Activated CD4-positive, alpha-beta T cell treated with anti-CD3 and anti-CD28 coated beads, Interleukin-2, amount 50 U/mL, for 16 hours (primary cell): Measurements from ENCODE around the gene ACOT9.
A peak's percentile ranks its signal among the peaks of the same experiment; 100 is the strongest.
"Not testable (repeated sequence)": the region's sequence is repeated elsewhere in the genome, so short reads cannot be mapped to it uniquely, and the experiment has no call there.

Source experiments
- DNase-seq: peaks from one replicate; pipeline ENCODE4 v3.0.0-alpha.2; 2020

ACOT9 gene

GRCh38 chrX:23765868-23766267 lies 22.8 kb upstream of the ACOT9 start:
- DNase-seq, result no peak

GRCh38 chrX:23765449-23765848 lies 22.4 kb upstream of the ACOT9 start:
- DNase-seq, result no peak

DNA sequence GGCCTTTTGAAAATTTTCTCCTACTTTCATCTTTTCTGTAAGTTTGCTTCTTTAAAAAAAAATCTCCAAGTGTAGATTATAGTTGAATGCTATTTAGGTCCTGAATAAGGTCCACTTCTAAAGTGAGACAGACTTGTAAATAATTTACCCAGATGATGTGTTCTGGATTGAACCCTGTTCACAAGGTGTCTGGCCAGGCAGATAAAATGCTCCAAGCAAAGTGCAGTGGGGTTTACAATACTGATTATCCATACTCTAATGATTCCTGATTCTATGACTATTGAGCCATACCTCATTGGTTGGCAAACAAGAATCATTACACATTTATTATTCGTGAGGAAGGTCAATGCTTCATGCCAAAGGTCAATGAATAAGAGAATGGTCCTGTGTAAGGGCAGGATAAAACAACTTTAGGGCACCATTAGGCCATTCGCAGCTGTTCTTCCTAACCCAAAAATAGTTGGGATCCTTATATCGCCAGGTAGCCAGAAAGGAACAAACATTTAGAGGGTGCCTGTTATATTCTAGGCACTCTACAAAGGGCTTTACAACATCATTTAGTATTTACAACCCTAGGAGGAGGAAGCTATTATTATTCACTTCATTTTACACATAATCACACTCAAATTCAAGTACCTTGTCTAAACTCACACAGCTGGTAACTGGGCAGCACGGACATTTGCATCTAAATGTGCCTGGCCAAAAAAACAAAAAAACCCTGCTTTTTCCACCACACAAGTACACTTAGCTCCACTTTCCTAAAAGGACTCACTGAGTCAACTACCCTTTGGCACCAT lies 21.3 kb upstream of the ACOT9 start:
- no peak for DNase-seq

DNA sequence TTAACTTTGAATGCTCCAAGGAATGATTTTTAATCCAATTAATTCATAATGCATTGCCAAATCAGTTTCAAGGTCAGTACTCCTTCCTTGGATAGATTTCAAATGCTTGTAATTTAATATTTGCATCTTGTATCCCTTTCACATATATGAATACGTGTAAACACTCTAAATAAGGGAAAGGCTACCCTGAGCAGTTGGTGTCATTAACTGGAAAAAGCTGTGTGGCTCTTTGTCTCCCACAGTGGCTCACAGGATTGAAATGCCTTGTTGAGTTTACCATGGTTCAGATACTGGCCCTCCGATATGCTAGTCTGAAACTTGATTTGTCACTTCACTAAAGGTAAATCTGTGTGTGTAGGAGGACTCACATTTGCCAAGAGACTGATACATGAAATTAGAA lies 16.7 kb upstream of the ACOT9 start:
- no peak for DNase-seq

- peak; percentile 66 for DNase-seq
Measured at GRCh38 chrX:23756165-23756564, 13.1 kb upstream of the ACOT9 start.

DNA sequence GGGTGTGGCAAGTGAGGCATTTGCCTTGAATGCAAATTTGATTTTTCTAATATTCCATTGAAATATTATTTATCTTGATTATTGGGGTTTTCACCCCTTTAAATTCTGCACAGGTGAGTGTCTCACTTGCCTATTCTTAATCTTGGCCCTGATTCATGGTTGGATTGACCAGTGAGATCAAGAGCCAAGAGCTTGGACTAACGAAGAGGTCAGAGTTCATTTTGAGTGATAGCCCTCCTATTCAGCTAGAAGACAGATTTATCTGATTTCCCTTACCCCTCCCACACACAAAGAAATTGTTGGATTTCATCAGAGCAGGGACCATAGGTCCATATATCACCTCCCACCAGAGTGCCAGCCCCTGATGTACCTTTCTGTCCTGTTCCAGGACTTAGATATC lies 11.6 kb upstream of the ACOT9 start:
- no peak for DNase-seq

DNA sequence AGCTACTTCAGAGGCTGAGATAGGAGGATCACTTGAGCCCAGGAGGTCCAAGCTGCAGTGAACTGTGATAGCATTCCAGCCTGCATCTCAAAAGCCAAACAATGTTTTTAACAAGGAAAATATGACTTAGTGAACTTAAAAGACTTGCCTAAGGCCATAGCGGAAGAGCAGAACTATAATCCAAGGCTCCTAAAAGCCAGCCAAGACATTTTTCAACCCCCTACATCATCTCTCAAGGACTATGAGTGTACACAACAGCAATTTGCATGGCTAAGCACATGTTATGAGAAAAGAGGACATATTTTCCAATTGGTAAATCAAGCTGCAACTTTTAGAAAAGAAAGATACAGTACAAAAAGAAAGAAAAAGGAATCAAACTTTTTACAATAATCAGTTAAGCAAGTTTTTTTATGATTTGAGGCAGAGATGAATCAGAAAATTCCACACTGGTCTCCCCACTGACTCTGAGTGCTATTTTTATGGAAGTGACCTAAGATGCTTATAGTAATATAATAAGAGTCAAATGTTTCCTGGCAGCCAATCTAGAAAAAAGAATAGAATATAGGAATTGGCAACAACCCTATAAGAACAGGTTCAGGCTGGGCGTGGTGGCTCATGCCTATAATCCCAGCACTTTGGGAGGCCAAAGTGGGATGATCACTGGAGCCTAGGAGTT lies 9.8 kb upstream of the ACOT9 start:
- no peak for DNase-seq

- no peak for DNase-seq
Measured at GRCh38 chrX:23749576-23749975, 6.5 kb upstream of the ACOT9 start.

DNA sequence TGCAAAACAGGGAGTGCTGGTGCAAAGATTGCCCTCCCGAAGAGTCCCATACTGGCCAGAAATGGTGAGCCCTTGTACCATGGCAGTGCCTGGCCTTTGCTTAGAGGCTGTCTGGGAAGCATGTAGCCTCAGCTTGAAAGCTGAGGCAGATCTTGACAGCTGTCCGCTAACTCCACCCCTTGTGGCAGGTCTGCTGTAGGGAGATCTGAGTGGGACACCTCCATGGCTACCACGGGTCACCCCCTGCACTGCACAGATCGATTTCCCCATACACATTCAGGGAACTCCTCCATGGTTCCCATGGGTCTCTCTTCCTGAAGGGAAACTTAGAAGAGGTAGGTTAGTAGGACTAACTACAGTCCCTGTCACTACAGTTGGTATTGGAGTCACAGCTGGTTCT lies 6.1 kb upstream of the ACOT9 start:
- no peak for DNase-seq

- no peak for DNase-seq
Measured at GRCh38 chrX:23745786-23746185, 2.7 kb upstream of the ACOT9 start.

DNA sequence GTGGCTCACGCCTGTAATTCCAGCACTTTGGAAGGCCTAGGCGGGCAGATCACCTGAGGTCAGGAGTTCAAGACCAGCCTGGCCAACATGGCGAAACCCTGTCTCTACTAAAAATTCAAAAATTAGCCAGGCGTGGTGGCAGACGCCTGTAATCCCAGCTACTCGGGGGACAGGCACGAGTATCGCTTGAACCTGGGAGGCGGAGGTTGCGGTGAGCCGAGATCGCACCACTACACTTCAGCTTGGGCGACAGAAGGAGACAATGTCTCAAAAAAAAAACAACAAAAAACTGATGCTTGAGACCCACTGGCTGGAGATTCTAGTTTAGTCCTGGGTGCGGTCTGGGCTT lies 521 bp upstream of the ACOT9 start:
- DNase-seq, result not testable (repeated sequence)

DNA sequence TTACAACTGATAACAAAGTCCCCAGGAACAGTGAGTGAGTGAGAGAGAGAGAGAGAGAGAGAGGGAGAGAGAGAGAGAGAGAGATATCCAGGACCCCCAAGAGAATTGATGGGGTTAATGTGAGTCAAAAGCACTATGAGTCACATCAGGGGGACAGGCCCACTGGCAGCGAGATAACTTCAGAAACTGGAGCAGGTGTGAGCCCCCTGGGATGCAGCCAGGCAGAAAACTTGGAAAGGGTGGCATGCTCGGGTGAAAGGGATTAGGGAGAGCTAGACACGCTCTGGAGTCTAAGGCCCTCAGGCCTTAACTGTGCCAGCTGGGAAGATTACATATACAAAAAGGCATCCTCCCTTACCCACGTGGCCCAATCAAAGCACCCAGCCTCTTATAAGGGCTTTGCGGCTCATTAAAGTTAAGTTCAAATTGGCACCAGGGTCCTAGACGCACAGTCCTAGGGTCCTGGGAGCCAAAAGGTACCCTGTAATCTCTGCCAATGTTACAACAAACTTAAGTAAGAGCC lies 841 bp downstream of the ACOT9 start:
- DNase-seq, result no peak

DNA sequence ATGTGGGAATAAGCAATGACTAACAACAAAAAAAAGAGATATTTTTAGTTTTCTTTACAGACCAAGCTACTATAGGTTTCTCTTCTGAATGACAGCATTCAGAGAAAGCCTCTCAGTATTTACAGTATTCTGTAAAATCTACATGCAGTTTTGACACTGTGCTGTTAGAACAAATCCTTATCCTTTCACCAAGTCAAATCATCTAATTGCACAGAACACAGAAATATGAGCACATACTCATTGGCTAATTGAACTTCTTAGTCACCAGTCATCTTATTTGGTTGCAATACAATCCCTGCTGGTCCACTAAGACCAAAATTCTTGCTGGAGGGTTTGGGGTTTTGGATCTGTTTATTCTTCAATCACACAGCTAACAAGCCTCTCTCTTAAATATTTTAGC lies 5.7 kb downstream of the ACOT9 start:
- no peak for DNase-seq

DNA sequence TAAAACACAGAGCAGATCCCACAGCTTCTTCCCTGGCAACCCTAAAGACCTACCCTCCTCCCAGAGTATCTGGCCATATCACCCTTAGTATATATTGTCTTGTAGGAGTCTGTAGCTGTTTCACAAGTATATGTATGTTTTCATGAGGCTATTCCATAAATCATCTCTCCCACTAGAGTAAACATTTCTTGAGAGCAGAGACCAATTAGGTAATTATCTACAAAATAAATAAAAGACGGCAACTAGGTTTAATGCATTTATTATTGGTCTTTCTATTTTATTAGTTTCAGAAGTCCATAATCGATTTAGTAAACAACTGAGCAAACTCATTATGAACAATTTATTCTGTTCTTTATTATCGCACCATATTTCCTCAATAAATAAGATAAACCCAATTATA lies 7.0 kb downstream of the ACOT9 start:
- no peak for DNase-seq

GRCh38 chrX:23732704-23733103 lies 10.4 kb downstream of the ACOT9 start:
- DNase-seq, result peak; percentile 81

DNA sequence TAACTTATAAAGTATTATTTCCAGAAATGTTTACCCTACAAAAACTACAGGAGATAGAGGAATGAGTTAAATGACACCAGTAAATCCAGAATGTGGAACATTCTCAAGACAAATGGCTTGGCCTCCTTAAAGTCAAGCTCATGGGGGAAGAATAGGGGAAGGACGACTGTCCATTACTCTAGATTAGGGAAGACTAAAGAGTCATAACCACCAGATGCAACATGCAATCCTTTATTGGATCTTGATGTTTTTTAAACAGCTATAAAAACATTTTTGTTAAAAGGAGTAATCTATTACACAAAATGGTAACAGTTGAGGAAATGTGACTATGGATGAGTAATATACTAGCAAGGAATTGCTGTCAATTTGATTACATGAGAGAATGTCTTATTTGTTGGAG lies 11.1 kb downstream of the ACOT9 start:
- no peak for DNase-seq

DNA sequence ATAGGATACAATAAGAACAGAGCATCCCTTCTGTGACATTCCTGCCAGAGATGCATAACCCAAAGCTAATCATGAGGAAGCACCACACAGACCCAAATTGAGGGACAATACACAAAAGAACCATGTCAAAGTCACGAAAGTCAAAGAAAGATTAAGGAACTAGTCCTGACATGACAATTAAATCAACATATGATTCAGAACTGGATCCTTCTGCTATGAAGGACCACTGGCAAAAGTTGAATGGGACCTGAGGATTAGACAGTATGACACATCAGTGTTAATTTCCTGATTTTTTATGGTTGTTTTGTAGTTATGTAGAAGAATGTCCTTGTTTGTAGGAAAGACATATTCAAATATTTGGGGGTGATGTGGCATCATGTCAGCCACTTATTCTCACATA lies 13.9 kb downstream of the ACOT9 start:
- no peak for DNase-seq

DNA sequence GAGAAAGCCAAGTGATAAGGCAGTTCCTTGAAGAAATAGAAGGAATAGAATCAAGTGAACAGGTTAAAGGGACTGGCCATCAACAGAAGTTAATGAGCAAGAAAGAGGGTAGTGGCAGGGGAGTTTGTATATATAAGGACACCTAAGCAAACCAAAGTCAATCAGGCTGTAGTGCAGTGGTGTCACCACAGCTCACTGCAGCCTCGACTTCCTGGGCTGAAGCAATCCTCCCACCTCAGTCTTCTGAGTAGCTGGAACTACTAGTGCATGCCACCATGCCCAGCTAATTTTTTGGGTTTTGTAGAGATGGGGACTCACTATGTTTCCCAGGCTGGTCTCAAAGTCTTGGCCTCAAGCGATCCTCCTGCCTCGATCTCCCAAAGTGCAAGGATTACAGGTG lies 15.9 kb downstream of the ACOT9 start:
- no peak for DNase-seq

- DNase-seq, result no peak
Measured at GRCh38 chrX:23726191-23726590, 16.9 kb downstream of the ACOT9 start.

DNA sequence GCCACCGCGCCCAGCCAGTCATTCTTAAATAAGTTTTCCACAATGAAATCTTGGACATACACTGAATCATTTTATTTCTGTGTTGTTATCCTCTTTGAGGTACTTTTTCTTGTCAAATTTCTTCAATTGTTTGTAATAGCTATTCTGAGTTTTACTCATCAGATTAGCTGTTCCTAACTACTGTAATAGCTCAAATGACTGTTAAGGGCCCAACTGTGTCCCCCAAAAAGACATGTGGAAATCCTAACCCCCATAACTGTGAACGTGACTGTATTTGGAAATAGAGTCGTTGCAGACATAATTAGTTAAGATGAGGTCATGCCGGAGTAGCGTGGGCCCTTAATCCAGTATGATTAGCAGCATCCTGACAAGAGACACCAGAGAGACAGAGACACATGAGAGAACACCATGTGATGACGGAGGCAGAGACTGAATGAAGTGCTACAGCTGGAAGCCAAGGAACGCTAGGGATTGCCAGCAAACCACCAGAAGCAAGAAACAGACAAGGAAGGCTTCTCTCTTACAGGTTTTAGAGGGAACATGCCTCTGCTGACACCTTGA lies 22.9 kb downstream of the ACOT9 start:
- DNase-seq, result no peak

GRCh38 chrX:23705235-23705634 lies 37.8 kb downstream of the ACOT9 start:
- no peak for DNase-seq

GRCh38 chrX:23704673-23705206 lies 38.3 kb downstream of the ACOT9 start:
- DNase-seq, result no peak

DNA sequence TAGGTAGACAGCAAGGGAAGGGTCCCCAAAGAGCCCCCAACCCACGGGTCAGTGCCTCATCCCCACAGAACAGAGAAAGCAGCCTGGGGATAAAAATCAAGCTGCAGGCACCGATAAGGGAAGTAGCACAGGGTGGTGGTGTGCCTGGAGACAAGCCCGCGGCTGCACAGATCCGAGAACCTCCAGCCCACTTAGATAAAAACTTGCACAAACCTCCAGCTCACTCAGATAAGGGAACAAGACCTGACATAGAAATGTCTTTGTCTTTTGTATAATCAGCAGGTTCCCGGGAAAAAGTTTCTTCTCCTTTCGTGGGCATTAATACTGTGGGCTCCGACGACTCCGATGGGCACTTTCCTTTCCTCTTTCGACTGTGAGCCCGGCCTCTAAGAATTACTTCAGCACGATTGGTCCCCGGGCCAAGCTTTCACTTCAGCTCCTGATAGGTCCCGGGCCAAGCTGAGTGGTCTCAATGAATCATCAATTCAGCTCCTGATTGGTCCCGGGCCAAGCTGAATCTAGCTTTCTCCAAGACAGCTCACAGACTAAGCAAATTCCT lies 43.4 kb downstream of the ACOT9 start:
- DNase-seq, result no peak

DNA sequence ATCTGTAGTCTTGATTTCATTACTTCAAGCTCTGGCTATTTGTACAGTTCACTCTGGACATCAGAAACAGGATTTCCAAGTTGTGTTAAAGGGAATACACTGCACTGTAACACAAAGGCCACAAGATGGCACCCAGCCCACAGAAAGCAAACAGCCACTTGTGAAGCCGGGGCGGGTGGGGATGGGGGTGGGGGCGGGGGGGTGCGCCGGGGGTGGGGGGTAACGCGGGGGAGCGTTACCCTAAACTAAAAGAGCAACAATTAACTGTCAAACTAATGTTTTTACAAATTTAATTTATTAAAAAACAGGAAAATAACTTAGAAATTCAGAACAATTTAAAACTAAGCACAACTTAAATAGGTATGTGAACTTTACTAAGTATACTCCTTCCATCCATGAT lies 48.5 kb downstream of the ACOT9 start:
- DNase-seq, result peak; percentile 42
